ENCODE data around the gene UFD1. TPM values are rescaled to one million over a fixed set of nuclear protein-coding genes. Genes with fewer than 3 reads are reported as not detected.

UFD1 gene
- total RNA-seq, 6 donors from 2014 or later: 21.0 to 52.1 (median 29.1) TPM

- H3K36me3 ChIP-seq: peaks cover 5 to 31% (median 24%) of the 10 kb centered on the region in 4 donors
- no peaks in the 10 kb centered on the region for H3K9me3 ChIP-seq
- no peaks in the 10 kb centered on the region for H3K27me3 ChIP-seq
- peak overlapping the region; percentile 94 to 98 (median 96) for H3K27ac ChIP-seq
- DNase-seq (no peak), ATAC-seq (ENCODE audit: low FRiP score in 2 of 2) (no peak)
- peaks cover 18 to 34% (median 27%) of the 10 kb centered on the region in 4 donors for H3K4me1 ChIP-seq
- 21 to 23% methylated on average over 5 of the region's 5 CpGs for WGBS, 2 donors
- peak overlapping the region in 3 of 4 donors; percentile 81 to 95 (median 92) for H3K4me3 ChIP-seq
- no peak for TF ChIP-seq POLR2AphosphoS5 (IDR thresholded peaks at IDR 0.05)
- TF ChIP-seq CTCF (IDR thresholded peaks at IDR 0.05): no peak
- no peak for TF ChIP-seq EP300 (IDR thresholded peaks at IDR 0.05)
- TF ChIP-seq POLR2A (IDR thresholded peaks at IDR 0.05): no peak
These were observed 1.5 kb downstream of the UFD1 start for GRCh38 chr22:19477321-19478044.

- Histone ChIP-seq H3K9me3 (no peaks in the 10 kb centered on the region), H3K27me3 (no peaks in the 10 kb centered on the region), H3K4me3 (no peak overlapping the region), H3K27ac (no peak overlapping the region), H3K4me1 (peaks cover 18 to 34% (median 27%) of the 10 kb centered on the region in 4 donors), H3K36me3 (peaks cover 12 to 45% (median 37%) of the 10 kb centered on the region in 4 donors)
- no peak for DNase-seq
- no peak for ATAC-seq (ENCODE audit: low FRiP score in 2 of 2)
- TF ChIP-seq POLR2AphosphoS5 (IDR thresholded peaks at IDR 0.05): no peak
- no peak for TF ChIP-seq EP300 (IDR thresholded peaks at IDR 0.05)
- no peak for TF ChIP-seq POLR2A (IDR thresholded peaks at IDR 0.05)
- TF ChIP-seq CTCF (IDR thresholded peaks at IDR 0.05): no peak
- 80 to 85% methylated on average over 3 of the region's 3 CpGs for WGBS, 2 donors
These were observed 3.0 kb downstream of the UFD1 start for GRCh38 chr22:19476023-19476422.

- ATAC-seq (ENCODE audit: low FRiP score in 2 of 2) (no peak), DNase-seq (no peak)
- WGBS, 2 donors: 70 to 74% methylated on average over 2 to 3 of the region's 3 CpGs
- Histone ChIP-seq H3K4me3 (no peak overlapping the region), H3K4me1 (peaks cover 14 to 28% (median 21%) of the 10 kb centered on the region in 4 donors), H3K27ac (no peak overlapping the region), H3K9me3 (no peaks in the 10 kb centered on the region), H3K36me3 (peaks cover 16 to 70% (median 61%) of the 10 kb centered on the region in 4 donors), H3K27me3 (no peaks in the 10 kb centered on the region)
- TF ChIP-seq POLR2A (IDR thresholded peaks at IDR 0.05) (no peak), EP300 (IDR thresholded peaks at IDR 0.05) (no peak), CTCF (IDR thresholded peaks at IDR 0.05) (no peak), POLR2AphosphoS5 (IDR thresholded peaks at IDR 0.05) (no peak)
These were observed 5.4 kb downstream of the UFD1 start for GRCh38 chr22:19473578-19473977.

- TF ChIP-seq POLR2A (IDR thresholded peaks at IDR 0.05): no peak
- no peak for TF ChIP-seq EP300 (IDR thresholded peaks at IDR 0.05)
- TF ChIP-seq CTCF (IDR thresholded peaks at IDR 0.05): no peak
- no peak for TF ChIP-seq POLR2AphosphoS5 (IDR thresholded peaks at IDR 0.05)
- ATAC-seq (ENCODE audit: low FRiP score in 2 of 2) (no peak), DNase-seq (no peak)
- peaks cover 26 to 83% (median 74%) of the 10 kb centered on the region in 4 donors for H3K36me3 ChIP-seq
- no peak overlapping the region for H3K27ac ChIP-seq
- H3K27me3 ChIP-seq: no peaks in the 10 kb centered on the region
- H3K4me3 ChIP-seq: no peak overlapping the region
- H3K4me1 ChIP-seq: peaks cover 3 to 15% (median 12%) of the 10 kb centered on the region in 4 donors
- no peaks in the 10 kb centered on the region for H3K9me3 ChIP-seq
- WGBS, 2 donors: 91 to 96% methylated on average over 8 of the region's 8 CpGs
These were observed 6.8 kb downstream of the UFD1 start for GRCh38 chr22:19472233-19472632.
